Renal pelvis (tissue), 12 donors: ENCODE data around the gene KANK2. TPM values are rescaled to one million over a fixed set of nuclear protein-coding genes. Genes with fewer than 3 reads are reported as not detected.
A peak's percentile ranks its signal among the peaks of the same experiment; 100 is the strongest.

Experiments
- DNase-seq: peaks from one replicate; pipeline ENCODE4 v3.0.0-alpha.2; 2013
- long read RNA-seq, 16 experiments: transcript quantifications; one replicate each; lab custom pipeline, GENCODE V29; 2026
- polyA plus RNA-seq, 3 donors: library from polyadenylated mRNA; unstranded; fragments of 120-200 nt; gene quantifications; one replicate each; pipeline ENCODE4 v1.2.1, GENCODE V29; 2013; ENCODE audit not compliant: insufficient read length in 3 of 3

KANK2 gene
- 100 to 1,000 TPM; 117 to 125 (median 124) TPM for polyA plus RNA-seq
- long read RNA-seq, donor 1, full-length matches to known transcripts: 4 of 4 reads
- long read RNA-seq, donor 1, partial matches to known transcripts: 0 of 4 reads
- long read RNA-seq, donor 1, other reads (novel, unspliced or antisense): 0 of 4 reads
- long read RNA-seq, donor 2, full-length matches to known transcripts: 3 of 3 reads
- long read RNA-seq, donor 2, partial matches to known transcripts: 0 of 3 reads
- long read RNA-seq, donor 2, other reads (novel, unspliced or antisense): 0 of 3 reads
- long read RNA-seq, donor 3, full-length matches to known transcripts: 5 of 5 reads
- long read RNA-seq, donor 3, partial matches to known transcripts: 0 of 5 reads
- long read RNA-seq, donor 3, other reads (novel, unspliced or antisense): 0 of 5 reads
- long read RNA-seq, donor 4, partial matches to known transcripts: 0 of 5 reads
- long read RNA-seq, donor 4, other reads (novel, unspliced or antisense): 5 of 5 reads
- long read RNA-seq, donor 5, partial matches to known transcripts: 0 of 2 reads
- long read RNA-seq, donor 5, other reads (novel, unspliced or antisense): 0 of 2 reads
- long read RNA-seq, donor 6, full-length matches to known transcripts: 2 of 35 reads
- long read RNA-seq, donor 6, partial matches to known transcripts: 33 of 35 reads
- long read RNA-seq, donor 6, other reads (novel, unspliced or antisense): 0 of 35 reads
- long read RNA-seq, donor 7, transcript KANK2-203 (4 exons, 542 nt): major isoform, 7 of 8 reads
- long read RNA-seq, donor 7, partial matches to known transcripts: 0 of 8 reads
- long read RNA-seq, donor 7, other reads (novel, unspliced or antisense): 0 of 8 reads
- long read RNA-seq, donor 8, partial matches to known transcripts: 0 of 3 reads
- long read RNA-seq, donor 8, other reads (novel, unspliced or antisense): 0 of 3 reads
- long read RNA-seq, donor 9, partial matches to known transcripts: 0 of 2 reads
- long read RNA-seq, donor 9, other reads (novel, unspliced or antisense): 0 of 2 reads
- long read RNA-seq, donor 10, full-length matches to known transcripts: 4 of 4 reads
- long read RNA-seq, donor 10, partial matches to known transcripts: 0 of 4 reads
- long read RNA-seq, donor 10, other reads (novel, unspliced or antisense): 0 of 4 reads
- long read RNA-seq, donor 11, transcript KANK2-206 (1 exons, 1,126 nt): major isoform, 6 of 9 reads
- long read RNA-seq, donor 11, partial matches to known transcripts: 0 of 9 reads
- long read RNA-seq, donor 11, other reads (novel, unspliced or antisense): 0 of 9 reads
- long read RNA-seq, donor 12, partial matches to known transcripts: 0 of 11 reads
- long read RNA-seq, donor 12, other reads (novel, unspliced or antisense): 7 of 11 reads
- long read RNA-seq, donor 13, transcript KANK2-206 (1 exons, 1,126 nt): major isoform, 11 of 12 reads
- long read RNA-seq, donor 13, partial matches to known transcripts: 0 of 12 reads
- long read RNA-seq, donor 13, other reads (novel, unspliced or antisense): 0 of 12 reads
- long read RNA-seq, donor 14: 0 reads
- long read RNA-seq, donor 15: 0 reads
- long read RNA-seq, donor 16, partial matches to known transcripts: 0 of 1 reads
- long read RNA-seq, donor 16, other reads (novel, unspliced or antisense): 0 of 1 reads

GRCh38 chr19:11197291-11198174 is at the start of gene KANK2:
KANK2 (minus strand) TSS chr19:11197545; CDS start chr19:11194511, 3,034 bp downstream.
- DNase-seq: peak; percentile 87

- DNase-seq: no peak
Observed at GRCh38 chr19:11246941-11247340, 49.6 kb upstream of the KANK2 start.

- DNase-seq: no peak
Observed at GRCh38 chr19:11244846-11245589, 47.7 kb upstream of the KANK2 start.

- DNase-seq: no peak
Observed at GRCh38 chr19:11243798-11244169, 46.4 kb upstream of the KANK2 start.

- DNase-seq: peak; percentile 74
Observed at GRCh38 chr19:11242864-11243797, 45.8 kb upstream of the KANK2 start.

- DNase-seq: no peak
Observed at GRCh38 chr19:11242025-11242424, 44.7 kb upstream of the KANK2 start.

- DNase-seq: no peak
Observed at GRCh38 chr19:11240008-11240444, 42.7 kb upstream of the KANK2 start.

GRCh38 chr19:11239377-11240000 is 42.1 kb upstream of the KANK2 start, which contains the start of gene ANGPTL8:
ANGPTL8 (plus strand) TSS chr19:11239619; CDS start chr19:11239638, 19 bp downstream.
- no peak for DNase-seq

GRCh38 chr19:11238781-11239376 is 41.5 kb upstream of the KANK2 start:
- no peak for DNase-seq

- DNase-seq: no peak
Observed at GRCh38 chr19:11238041-11238440, 40.7 kb upstream of the KANK2 start.

GRCh38 chr19:11237321-11237720 is 40.0 kb upstream of the KANK2 start:
- no peak for DNase-seq

GRCh38 chr19:11236324-11237301 is 39.3 kb upstream of the KANK2 start:
- no peak for DNase-seq

GRCh38 chr19:11234486-11235075 is 37.2 kb upstream of the KANK2 start:
- DNase-seq: no peak

- no peak for DNase-seq
Observed at GRCh38 chr19:11233073-11233472, 35.7 kb upstream of the KANK2 start.

GRCh38 chr19:11232555-11232954 is 35.2 kb upstream of the KANK2 start:
- no peak for DNase-seq
